ENCODE measurements around the gene TTC3.

Gene TTC3

GRCh38 chr21:37226041-37226920, 153.2 kb downstream of the TTC3 start:
- no peak for TF ChIP-seq CTCF (IDR thresholded peaks at IDR 0.05; ENCODE audit: borderline replicate concordance, insufficient read depth, low read depth, low read length)
- H3K4me3 ChIP-seq (ENCODE audit: low read depth, low read length), result no peak overlapping the region

GRCh38 chr21:37227071-37228002, 154.3 kb downstream of the TTC3 start:
- TF ChIP-seq CTCF (IDR thresholded peaks at IDR 0.05; ENCODE audit: borderline replicate concordance, insufficient read depth, low read depth, low read length), result no peak

GRCh38 chr21:37228003-37228400, 154.9 kb downstream of the TTC3 start:
- no peak overlapping the region for H3K4me3 ChIP-seq (ENCODE audit: low read depth, low read length)

More at GRCh38 chr21:37227071-37228002, 154.3 kb downstream of the TTC3 start:
- no peak overlapping the region for H3K4me3 ChIP-seq (ENCODE audit: low read depth, low read length)

GRCh38 chr21:37230632-37231248, 157.7 kb downstream of the TTC3 start:
- no peak for TF ChIP-seq CTCF (IDR thresholded peaks at IDR 0.05; ENCODE audit: borderline replicate concordance, insufficient read depth, low read depth, low read length)
- no peak overlapping the region for H3K4me3 ChIP-seq (ENCODE audit: low read depth, low read length)

More at GRCh38 chr21:37228003-37228400, 154.9 kb downstream of the TTC3 start:
- TF ChIP-seq CTCF (IDR thresholded peaks at IDR 0.05; ENCODE audit: borderline replicate concordance, insufficient read depth, low read depth, low read length), result no peak

GRCh38 chr21:37231249-37231645, 158.2 kb downstream of the TTC3 start:
- TF ChIP-seq CTCF (IDR thresholded peaks at IDR 0.05; ENCODE audit: borderline replicate concordance, insufficient read depth, low read depth, low read length), result no peak
- H3K4me3 ChIP-seq (ENCODE audit: low read depth, low read length), result no peak overlapping the region

- H3K4me3 ChIP-seq (ENCODE audit: low read depth, low read length), result no peak overlapping the region
- TF ChIP-seq CTCF (IDR thresholded peaks at IDR 0.05; ENCODE audit: borderline replicate concordance, insufficient read depth, low read depth, low read length), result no peak
These were observed 158.6 kb downstream of the TTC3 start for GRCh38 chr21:37231671-37232070.

All from GM12875 (cell line).